ENCODE measurements around the gene LYPD5. TPM values are rescaled to one million over a fixed set of nuclear protein-coding genes. Genes with fewer than 3 reads are reported as not detected.
A peak's percentile ranks its signal among the peaks of the same experiment; 100 is the strongest.
"Not testable (repeated sequence)": the region's sequence is repeated elsewhere in the genome, so short reads cannot be mapped to it uniquely, and the experiment has no call there.

LYPD5 gene
- total and polyA plus RNA-seq, 8 donors, result 0.43 to 3.9 (median 1.6) TPM; not detected in 4

DNA sequence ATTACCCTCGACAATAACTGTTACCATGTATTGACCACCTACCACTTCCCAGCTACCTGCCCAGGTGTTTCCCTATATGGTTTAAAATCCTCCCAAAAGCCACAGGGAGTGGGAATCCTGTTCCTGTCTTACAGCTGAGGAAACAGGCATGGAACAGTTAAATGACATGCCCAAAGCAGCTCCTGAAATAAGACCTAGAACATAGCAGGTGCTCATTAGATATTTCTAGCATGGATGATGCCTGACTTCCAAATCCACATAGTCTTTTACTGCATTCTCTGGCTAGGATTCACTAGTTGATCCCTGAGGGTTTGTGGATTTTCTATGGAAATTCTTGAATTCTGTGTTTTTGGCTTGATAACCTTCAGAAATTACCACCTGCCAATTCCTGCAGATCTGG lies 34.4 kb downstream of the LYPD5 start:
- H3K4me1 ChIP-seq, result peaks cover 0 to 64% (median 19%) of the 10 kb centered on the region in 4 donors
- no peaks in the 10 kb centered on the region for H3K27me3 ChIP-seq
- no peak for DNase-seq
- intact Hi-C loops (cut with DNase I; ENCODE audit: low total_unique reads), result no loop called here
- 44 to 95% (median 80%) methylated on average over 1 of the region's 1 CpG for WGBS, 5 donors
- peaks cover 0 to 33% (median 16%) of the 10 kb centered on the region in 4 donors for H3K36me3 ChIP-seq
- peak overlapping the region in 4 of 5 donors; percentile 24 to 79 (median 56) for H3K27ac ChIP-seq
- H3K9me3 ChIP-seq, result no peaks in the 10 kb centered on the region
- H3K4me3 ChIP-seq, result no peak overlapping the region
- TF ChIP-seq CTCF (IDR thresholded peaks at IDR 0.05) (no peak), POLR2A (IDR thresholded peaks at IDR 0.05) (no peak), POLR2AphosphoS5 (IDR thresholded peaks at IDR 0.05) (no peak)

DNA sequence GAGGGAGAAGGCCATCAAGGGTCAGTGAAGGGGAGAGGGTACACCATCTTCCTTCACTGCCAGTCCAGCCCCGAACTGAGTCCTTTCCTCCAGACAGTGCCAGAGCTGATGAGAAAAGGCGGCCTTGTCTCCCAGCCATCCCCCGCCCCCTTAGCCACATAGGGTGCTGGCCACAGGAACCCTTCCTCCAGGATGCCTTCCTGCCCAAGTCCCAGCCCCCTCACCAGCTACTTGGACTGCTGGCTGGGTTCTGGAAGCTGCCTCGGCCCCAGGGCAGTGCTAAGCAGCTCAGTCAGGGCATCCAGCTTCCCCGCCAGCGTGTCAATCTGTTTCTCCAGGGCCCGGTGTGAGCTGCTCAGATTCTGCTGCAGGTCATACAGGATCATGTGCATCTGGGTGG lies 34.9 kb downstream of the LYPD5 start:
- Histone ChIP-seq H3K4me1 (peaks cover 0 to 64% (median 19%) of the 10 kb centered on the region in 4 donors), H3K27me3 (no peaks in the 10 kb centered on the region), H3K27ac (peak overlapping the region in 3 of 5 donors; percentile 24 to 79 (median 77)), H3K36me3 (peaks cover 0 to 33% (median 16%) of the 10 kb centered on the region in 4 donors), H3K4me3 (no peak overlapping the region), H3K9me3 (no peaks in the 10 kb centered on the region)
- WGBS, 5 donors, result 69 to 93% (median 85%) methylated on average over 5 to 7 of the region's 7 CpGs
- DNase-seq, result no peak
- intact Hi-C loops (cut with DNase I; ENCODE audit: low total_unique reads), result no loop called here
- TF ChIP-seq POLR2AphosphoS5 (IDR thresholded peaks at IDR 0.05) (no peak), CTCF (IDR thresholded peaks at IDR 0.05) (no peak), EP300 (IDR thresholded peaks at IDR 0.05) (no peak), POLR2A (IDR thresholded peaks at IDR 0.05) (no peak)

DNA sequence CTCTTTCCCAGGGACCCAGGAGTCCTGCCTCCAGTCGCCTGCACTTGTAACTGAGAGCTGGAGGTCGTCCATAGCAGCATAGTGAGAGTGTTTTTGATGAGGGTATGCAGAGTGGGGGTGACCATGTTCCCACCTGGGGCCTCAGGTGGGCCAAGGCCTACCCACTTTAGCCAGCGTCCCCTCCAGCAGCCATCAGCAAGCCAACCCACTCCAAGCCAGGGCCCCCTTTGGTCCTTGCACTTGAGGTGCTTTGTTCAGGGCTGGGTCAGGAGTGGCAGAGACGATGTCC lies 35.5 kb downstream of the LYPD5 start:
- no peak for TF ChIP-seq POLR2A (IDR thresholded peaks at IDR 0.05)
- peak in 1 of 7 experiments; percentile 19 for TF ChIP-seq CTCF (IDR thresholded peaks at IDR 0.05)
- peaks cover 0 to 64% (median 19%) of the 10 kb centered on the region in 4 donors for H3K4me1 ChIP-seq
- WGBS, 5 donors, result 72 to 79% (median 78%) methylated on average over 4 of the region's 4 CpGs

DNA sequence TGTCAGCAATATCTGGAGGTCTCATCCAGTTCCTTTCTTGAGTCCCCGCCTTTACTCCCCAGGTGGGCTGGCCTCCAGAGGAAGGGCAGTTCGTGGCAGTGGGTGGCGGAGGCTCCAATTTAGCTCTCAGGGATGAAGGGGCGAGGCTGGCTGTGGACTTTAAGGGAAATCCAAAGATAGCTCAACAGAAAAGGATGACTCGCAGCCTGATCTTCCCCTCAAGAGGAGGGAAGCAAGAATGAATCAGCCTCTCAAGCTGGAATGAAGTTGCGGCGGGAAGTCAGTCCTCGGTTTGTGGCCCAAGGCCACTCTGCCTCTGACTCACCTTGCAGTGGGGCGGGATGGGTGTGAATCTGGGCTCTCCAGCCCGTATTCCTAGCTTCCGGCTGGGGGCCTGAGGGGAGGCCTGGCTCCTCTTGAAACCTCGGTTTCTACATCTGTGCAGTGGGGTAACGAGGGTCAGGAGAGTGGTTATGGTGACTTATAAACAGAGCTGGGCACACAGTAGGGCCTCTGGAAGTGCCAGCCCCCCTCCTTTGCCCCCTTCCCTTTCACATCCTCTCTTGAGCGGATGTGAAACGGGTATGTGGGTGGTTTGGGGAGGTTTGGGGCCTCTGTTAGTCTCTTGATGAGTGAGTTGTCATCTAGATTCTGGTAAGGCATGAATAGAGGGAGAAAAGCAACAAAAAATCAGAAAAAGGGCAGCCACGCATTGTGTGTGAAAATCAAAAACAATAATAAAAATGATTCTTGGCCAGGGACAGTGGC lies 37.0 kb downstream of the LYPD5 start:
- Histone ChIP-seq H3K4me3 (no peak overlapping the region), H3K36me3 (peaks cover 0 to 15% (median 6%) of the 10 kb centered on the region in 4 donors), H3K27me3 (no peaks in the 10 kb centered on the region), H3K27ac (peak overlapping the region; percentile 32 to 79 (median 66)), H3K4me1 (peaks cover 0 to 64% (median 19%) of the 10 kb centered on the region in 4 donors), H3K9me3 (no peaks in the 10 kb centered on the region)
- TF ChIP-seq CTCF (IDR thresholded peaks at IDR 0.05) (no peak), POLR2AphosphoS5 (IDR thresholded peaks at IDR 0.05) (peak in 1 of 3 donors; percentile 65)
- DNase-seq, result peak in 1 of 2 donors; percentile 57
- WGBS, 5 donors, result 49 to 72% (median 57%) methylated on average over 16 of the region's 16 CpGs
- intact Hi-C loops (cut with DNase I; ENCODE audit: low total_unique reads), result no loop called here

More for the DNA sequence above, 35.5 kb downstream of the LYPD5 start:
- Histone ChIP-seq H3K4me3 (no peak overlapping the region), H3K36me3 (peaks cover 0 to 29% (median 13%) of the 10 kb centered on the region in 4 donors), H3K27ac (peak overlapping the region in 3 of 5 donors; percentile 21 to 79 (median 77)), H3K9me3 (no peaks in the 10 kb centered on the region), H3K27me3 (no peaks in the 10 kb centered on the region)
- no peak for DNase-seq
- intact Hi-C loops (cut with DNase I; ENCODE audit: low total_unique reads), result no loop called here

DNA sequence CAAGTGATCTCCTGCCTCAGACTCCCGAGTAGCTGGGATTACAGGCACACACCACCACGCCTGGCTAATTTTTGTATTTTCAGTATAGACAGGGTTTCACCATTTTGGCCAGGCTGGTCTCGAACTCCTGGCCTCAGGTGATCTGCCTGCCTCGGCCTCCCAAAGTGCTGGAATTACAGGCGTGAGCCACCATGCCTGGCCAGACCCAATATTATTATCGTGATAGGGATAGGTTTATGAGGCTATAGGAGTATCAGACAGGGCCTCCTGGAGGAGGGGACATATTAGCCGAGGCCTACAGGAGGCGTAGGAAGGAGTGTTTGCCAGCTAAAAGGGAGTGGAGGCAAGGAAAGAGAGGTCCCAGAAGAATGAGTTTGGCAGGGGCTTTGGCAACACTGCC lies 37.6 kb downstream of the LYPD5 start:
- DNase-seq; intact Hi-C loops (cut with DNase I; ENCODE audit: low total_unique reads): not testable (repeated sequence)
- 80 to 89% (median 81%) methylated on average over 8 of the region's 8 CpGs for WGBS, 5 donors

More for the DNA sequence above, 37.6 kb downstream of the LYPD5 start:
- H3K4me1 ChIP-seq, result peaks cover 0 to 62% (median 19%) of the 10 kb centered on the region in 4 donors
- H3K4me3 ChIP-seq, H3K9me3 ChIP-seq, H3K27me3 ChIP-seq, H3K36me3 ChIP-seq: not testable (repeated sequence)
- H3K27ac ChIP-seq, result peak overlapping the region; percentile 8 to 79 (median 66)
